Dendritic cell treated with granulocyte-macrophage colony-stimulating factor and Interleukin-4, amounts not matched to agents 40 ng/mL and 50 ng/mL, for 4 days (primary cell): ENCODE results near the gene FGB.

Experiments
- H3K27ac Mint-ChIP-seq: one replicate; pipeline ENCODE4 v1.8.0; 2022; ENCODE audit warnings: mild to moderate bottlenecking, mixed read lengths
- H3K27me3 Mint-ChIP-seq: one replicate; pipeline ENCODE4 v1.8.0; 2022; ENCODE audit warnings: mild to moderate bottlenecking, mixed read lengths
- H3K36me3 Mint-ChIP-seq: one replicate; pipeline ENCODE4 v1.8.0; 2022; ENCODE audit warnings: low read depth, mixed read lengths
- H3K4me1 Mint-ChIP-seq: one replicate; pipeline ENCODE4 v1.8.0; 2022; ENCODE audit warnings: low read depth, mixed read lengths
- H3K4me3 Mint-ChIP-seq: one replicate; pipeline ENCODE4 v1.8.0; 2022; ENCODE audit warnings: mild to moderate bottlenecking, moderate library complexity, mixed read lengths
- H3K9me3 Mint-ChIP-seq: one replicate; pipeline ENCODE4 v1.8.0; 2022; ENCODE audit warnings: mixed read lengths
- intact Hi-C: fragments of 100-400 bp; cut with micrococcal nuclease; formaldehyde crosslinking; loops from one replicate; pipeline ENCODE4 v1.15.0; 2022

The FGB gene

GRCh38 chr4:154551872-154552686 is 10.7 kb upstream of the FGB start:
- peaks cover 2% of the 10 kb centered on the region for H3K9me3 Mint-ChIP-seq
- intact Hi-C loops = loop anchor here (2.0 to 10.0 kb wide), 4 partner anchors 223 to 1233 kb away; no protein-coding TSS in a partner anchor
- H3K4me1 Mint-ChIP-seq = peaks cover 14% of the 10 kb centered on the region
- peaks cover 21% of the 10 kb centered on the region for H3K36me3 Mint-ChIP-seq
- H3K27ac Mint-ChIP-seq = no peak overlapping the region
- no peaks in the 10 kb centered on the region for H3K27me3 Mint-ChIP-seq
- no peak overlapping the region for H3K4me3 Mint-ChIP-seq

GRCh38 chr4:154559141-154559493 is 3.7 kb upstream of the FGB start:
- Mint-ChIP-seq H3K4me1 (no peaks in the 10 kb centered on the region), H3K9me3 (peaks cover 9% of the 10 kb centered on the region), H3K27me3 (no peaks in the 10 kb centered on the region), H3K27ac (no peak overlapping the region), H3K36me3 (no peaks in the 10 kb centered on the region), H3K4me3 (no peak overlapping the region)
- intact Hi-C loops = loop anchor here (10.0 kb wide), 2 partner anchors 216 to 1226 kb away; no protein-coding TSS in a partner anchor

GRCh38 chr4:154559494-154560418 is 3.1 kb upstream of the FGB start:
- Mint-ChIP-seq H3K27me3 (no peaks in the 10 kb centered on the region), H3K4me3 (no peak overlapping the region), H3K27ac (no peak overlapping the region), H3K4me1 (no peaks in the 10 kb centered on the region), H3K9me3 (peaks cover 9% of the 10 kb centered on the region), H3K36me3 (no peaks in the 10 kb centered on the region)
- intact Hi-C loops = loop anchor here (10.0 kb wide), 2 partner anchors 215 to 1225 kb away; no protein-coding TSS in a partner anchor

GRCh38 chr4:154560419-154560801 is 2.4 kb upstream of the FGB start:
- H3K4me3 Mint-ChIP-seq = no peak overlapping the region
- intact Hi-C loops = no loop called here
- no peaks in the 10 kb centered on the region for H3K36me3 Mint-ChIP-seq
- H3K27ac Mint-ChIP-seq = no peak overlapping the region
- no peaks in the 10 kb centered on the region for H3K4me1 Mint-ChIP-seq
- no peaks in the 10 kb centered on the region for H3K27me3 Mint-ChIP-seq
- H3K9me3 Mint-ChIP-seq = peaks cover 9% of the 10 kb centered on the region

- no peaks in the 10 kb centered on the region for H3K4me1 Mint-ChIP-seq
- H3K27me3 Mint-ChIP-seq = no peaks in the 10 kb centered on the region
- H3K36me3 Mint-ChIP-seq = no peaks in the 10 kb centered on the region
- H3K4me3 Mint-ChIP-seq = no peak overlapping the region
- peaks cover 9% of the 10 kb centered on the region for H3K9me3 Mint-ChIP-seq
- intact Hi-C loops = no loop called here
- no peak overlapping the region for H3K27ac Mint-ChIP-seq
Observed at GRCh38 chr4:154560824-154561231, 2.0 kb upstream of the FGB start.

GRCh38 chr4:154564311-154564710 is 1.5 kb downstream of the FGB start:
- Mint-ChIP-seq H3K27ac (no peak overlapping the region), H3K36me3 (no peaks in the 10 kb centered on the region)
- intact Hi-C loops = no loop called here

GRCh38 chr4:154565704-154566103 is 2.9 kb downstream of the FGB start:
- Mint-ChIP-seq H3K4me1 (no peaks in the 10 kb centered on the region), H3K27me3 (no peaks in the 10 kb centered on the region), H3K4me3 (no peak overlapping the region), H3K36me3 (no peaks in the 10 kb centered on the region), H3K9me3 (no peaks in the 10 kb centered on the region), H3K27ac (no peak overlapping the region)
- intact Hi-C loops = no loop called here

More at GRCh38 chr4:154564311-154564710, 1.5 kb downstream of the FGB start:
- Mint-ChIP-seq H3K4me3 (no peak overlapping the region), H3K9me3 (no peaks in the 10 kb centered on the region), H3K27me3 (no peaks in the 10 kb centered on the region), H3K4me1 (no peaks in the 10 kb centered on the region)

- Mint-ChIP-seq H3K4me1 (no peaks in the 10 kb centered on the region), H3K27me3 (no peaks in the 10 kb centered on the region), H3K27ac (no peak overlapping the region), H3K9me3 (no peaks in the 10 kb centered on the region), H3K4me3 (no peak overlapping the region), H3K36me3 (no peaks in the 10 kb centered on the region)
- intact Hi-C loops = no loop called here
Observed at GRCh38 chr4:154566639-154567204, 3.9 kb downstream of the FGB start.

- no peaks in the 10 kb centered on the region for H3K27me3 Mint-ChIP-seq
- H3K4me3 Mint-ChIP-seq = no peak overlapping the region
- H3K27ac Mint-ChIP-seq = no peak overlapping the region
- intact Hi-C loops = no loop called here
- H3K4me1 Mint-ChIP-seq = no peaks in the 10 kb centered on the region
- H3K36me3 Mint-ChIP-seq = no peaks in the 10 kb centered on the region
- H3K9me3 Mint-ChIP-seq = no peaks in the 10 kb centered on the region
Observed at GRCh38 chr4:154569028-154569427, 6.2 kb downstream of the FGB start.

- Mint-ChIP-seq H3K36me3 (no peaks in the 10 kb centered on the region), H3K4me3 (no peak overlapping the region), H3K4me1 (no peaks in the 10 kb centered on the region), H3K9me3 (no peaks in the 10 kb centered on the region), H3K27me3 (no peaks in the 10 kb centered on the region), H3K27ac (no peak overlapping the region)
- intact Hi-C loops = no loop called here
Observed at GRCh38 chr4:154569584-154569983, 6.8 kb downstream of the FGB start.

- no peaks in the 10 kb centered on the region for H3K27me3 Mint-ChIP-seq
- no peaks in the 10 kb centered on the region for H3K9me3 Mint-ChIP-seq
- H3K4me3 Mint-ChIP-seq = no peak overlapping the region
- no peak overlapping the region for H3K27ac Mint-ChIP-seq
- intact Hi-C loops = no loop called here
- no peaks in the 10 kb centered on the region for H3K4me1 Mint-ChIP-seq
- H3K36me3 Mint-ChIP-seq = no peaks in the 10 kb centered on the region
Observed at GRCh38 chr4:154573190-154573870, 10.5 kb downstream of the FGB start.

GRCh38 chr4:154574311-154574710 is 11.5 kb downstream of the FGB start:
- Mint-ChIP-seq H3K36me3 (no peaks in the 10 kb centered on the region), H3K9me3 (no peaks in the 10 kb centered on the region), H3K27me3 (no peaks in the 10 kb centered on the region), H3K4me1 (no peaks in the 10 kb centered on the region), H3K27ac (no peak overlapping the region), H3K4me3 (no peak overlapping the region)
- intact Hi-C loops = no loop called here

- Mint-ChIP-seq H3K4me3 (no peak overlapping the region), H3K9me3 (no peaks in the 10 kb centered on the region)
Observed at GRCh38 chr4:154577324-154577723, 14.5 kb downstream of the FGB start.

More at GRCh38 chr4:154577324-154577723, 14.5 kb downstream of the FGB start:
- no peak overlapping the region for H3K27ac Mint-ChIP-seq
- intact Hi-C loops = no loop called here
- H3K4me1 Mint-ChIP-seq = no peaks in the 10 kb centered on the region
- H3K36me3 Mint-ChIP-seq = no peaks in the 10 kb centered on the region
- H3K27me3 Mint-ChIP-seq = no peaks in the 10 kb centered on the region
